ENCODE data around the gene BCL2L2. TPM values are rescaled to one million over a fixed set of nuclear protein-coding genes. Genes with fewer than 3 reads are reported as not detected.

The BCL2L2 gene
- total and polyA plus RNA-seq, 2 of the 8 experiments (the other 6 are each of a cell fraction or from before 2014, with no cell fraction given), result 9.3 to 13.8 TPM

- TF ChIP-seq, protein P1, sequence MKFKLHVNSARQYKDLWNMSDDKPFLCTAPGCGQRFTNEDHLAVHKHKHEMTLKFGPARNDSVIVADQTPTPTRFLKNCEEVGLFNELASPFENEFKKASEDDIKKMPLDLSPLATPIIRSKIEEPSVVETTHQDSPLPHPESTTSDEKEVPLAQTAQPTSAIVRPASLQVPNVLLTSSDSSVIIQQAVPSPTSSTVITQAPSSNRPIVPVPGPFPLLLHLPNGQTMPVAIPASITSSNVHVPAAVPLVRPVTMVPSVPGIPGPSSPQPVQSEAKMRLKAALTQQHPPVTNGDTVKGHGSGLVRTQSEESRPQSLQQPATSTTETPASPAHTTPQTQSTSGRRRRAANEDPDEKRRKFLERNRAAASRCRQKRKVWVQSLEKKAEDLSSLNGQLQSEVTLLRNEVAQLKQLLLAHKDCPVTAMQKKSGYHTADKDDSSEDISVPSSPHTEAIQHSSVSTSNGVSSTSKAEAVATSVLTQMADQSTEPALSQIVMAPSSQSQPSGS (IDR thresholded peaks at IDR 0.05; ENCODE audit: low read length), result 0 out of 2 replicates have a peak, but pooled peaks have one; percentile 47
- peak; percentile 72 for TF ChIP-seq BACH1 (IDR thresholded peaks at IDR 0.05; ENCODE audit: low read length)
- TF ChIP-seq, protein P2, sequence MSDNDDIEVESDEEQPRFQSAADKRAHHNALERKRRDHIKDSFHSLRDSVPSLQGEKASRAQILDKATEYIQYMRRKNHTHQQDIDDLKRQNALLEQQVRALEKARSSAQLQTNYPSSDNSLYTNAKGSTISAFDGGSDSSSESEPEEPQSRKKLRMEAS (IDR thresholded peaks at IDR 0.05), result peak; percentile 70
- peak; percentile 17 for TF ChIP-seq SAP30 (IDR thresholded peaks at IDR 0.05; ENCODE audit: insufficient read depth, insufficient replicate concordance, low read length)
- TF ChIP-seq TBP (IDR thresholded peaks at IDR 0.05; ENCODE audit: low read depth, low read length), result peak; percentile 45
- peak; percentile 81 to 94 for TF ChIP-seq POLR2A (IDR thresholded peaks at IDR 0.05; ENCODE audit: control extremely low read depth in 1 of 2, low read depth in 2 of 2, low read length in 2 of 2)
- no peak for TF ChIP-seq GABPA (IDR thresholded peaks at IDR 0.05; ENCODE audit: borderline replicate concordance, insufficient read depth, low read length)
- no peak for TF ChIP-seq EP300 (IDR thresholded peaks at IDR 0.05; ENCODE audit: borderline replicate concordance in 1 of 2, low read depth in 2 of 2, low read length in 2 of 2)
- TF ChIP-seq, protein P3, sequence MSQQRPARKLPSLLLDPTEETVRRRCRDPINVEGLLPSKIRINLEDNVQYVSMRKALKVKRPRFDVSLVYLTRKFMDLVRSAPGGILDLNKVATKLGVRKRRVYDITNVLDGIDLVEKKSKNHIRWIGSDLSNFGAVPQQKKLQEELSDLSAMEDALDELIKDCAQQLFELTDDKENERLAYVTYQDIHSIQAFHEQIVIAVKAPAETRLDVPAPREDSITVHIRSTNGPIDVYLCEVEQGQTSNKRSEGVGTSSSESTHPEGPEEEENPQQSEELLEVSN (IDR thresholded peaks at IDR 0.05), result peak; percentile 45; the same call in 1 of the 2 replicates
- no peak for TF ChIP-seq SIX5 (IDR thresholded peaks at IDR 0.05; ENCODE audit: low read depth, low read length)
- TF ChIP-seq GTF2F1 (IDR thresholded peaks at IDR 0.05; ENCODE audit: borderline replicate concordance, low read depth, low read length), result no peak
These were observed 14.2 kb downstream of the BCL2L2 start, which contains the start of gene PABPN1 (continued) for GRCh38 chr14:23320584-23321571.

Measured in H1 (cell line).